GM21825 (cell line): Measurements from ENCODE around the gene EXOC5.

ENCODE experiments used
- ATAC-seq: cut with Tn5 transposase; IDR thresholded peaks from one replicate; pipeline ENCODE4 v1.9.1; 2021; ENCODE audit warnings: mild to moderate bottlenecking, moderate library complexity; ENCODE audit not compliant: unreplicated experiment

Gene EXOC5

DNA sequence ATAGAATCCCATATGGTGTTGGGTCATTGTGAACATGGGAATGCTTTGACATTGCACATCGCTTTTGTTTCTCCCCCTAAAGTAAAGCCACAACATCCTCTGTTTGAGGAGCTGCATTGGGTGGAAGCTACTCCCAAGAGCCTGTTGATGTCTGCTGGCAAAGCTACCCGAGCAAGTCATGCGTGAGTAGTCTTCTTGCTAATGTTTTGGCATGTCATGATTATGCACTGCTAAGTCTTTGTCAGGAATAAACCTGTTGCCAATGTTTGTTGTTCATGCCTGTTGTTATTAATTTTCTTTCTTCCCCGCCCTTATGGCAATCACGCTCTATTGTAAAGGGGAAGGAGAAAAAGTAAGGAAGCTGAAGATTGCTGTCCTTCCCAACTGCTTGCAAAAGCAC lies 97.3 kb downstream of the EXOC5 start:
- ATAC-seq: no peak

- no peak for ATAC-seq
Measured at GRCh38 chr14:57169901-57170300, 98.8 kb downstream of the EXOC5 start.

- no peak for ATAC-seq
Measured at GRCh38 chr14:57168138-57168679, 100.5 kb downstream of the EXOC5 start.

- no peak for ATAC-seq
Measured at GRCh38 chr14:57161583-57162234, 107.0 kb downstream of the EXOC5 start.

DNA sequence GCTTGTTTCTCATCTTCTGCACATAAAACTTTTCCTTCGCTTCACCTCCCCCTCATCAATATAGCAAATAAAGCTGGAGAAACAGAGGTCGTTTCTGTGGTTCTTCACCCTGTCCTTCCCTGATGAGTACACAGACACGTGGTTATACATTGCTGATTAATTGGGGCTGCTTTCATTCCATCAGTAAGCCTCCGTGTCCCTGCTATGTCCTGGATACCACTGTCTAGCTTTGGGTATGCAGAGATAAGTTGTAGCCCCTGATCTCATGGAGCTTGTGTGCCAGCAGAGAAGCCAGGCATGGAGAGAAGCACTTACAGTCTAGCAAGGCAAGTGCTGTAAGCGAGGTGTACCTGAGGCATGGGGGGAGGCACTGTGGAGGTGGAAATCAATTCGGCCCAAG lies 108.4 kb downstream of the EXOC5 start:
- ATAC-seq: no peak

DNA sequence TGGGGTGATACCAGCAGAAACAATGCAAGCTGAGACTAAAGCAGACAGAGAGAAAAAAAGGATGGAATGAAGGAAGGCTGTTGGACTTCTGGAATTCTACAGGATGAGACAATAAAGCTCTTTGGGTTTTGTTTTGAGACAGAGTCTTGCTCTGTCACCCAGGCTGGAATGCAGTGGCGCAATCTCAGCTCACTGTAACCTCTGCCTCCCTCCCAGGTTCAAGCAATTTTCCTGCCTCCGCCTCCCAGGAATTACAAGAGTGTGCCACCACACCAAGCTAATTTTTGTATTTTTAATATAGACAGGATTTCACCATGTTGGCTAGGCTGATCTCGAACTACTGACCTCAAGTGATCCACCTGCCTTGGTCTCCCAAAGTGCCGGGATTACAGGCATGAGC lies 115.4 kb downstream of the EXOC5 start:
- ATAC-seq: no peak
